Stimulated activated CD4-positive, alpha-beta T cell treated with anti-CD3 and anti-CD28 coated beads, Interleukin-12 subunit alpha, Interleukin-12 subunit beta, amount 100 ng/mL, for 4 hours (primary cell): ENCODE results near the gene FAM174A.

ENCODE experiments used
- DNase-seq: peaks from one replicate; pipeline ENCODE4 v3.0.0-alpha.2; 2020

Gene FAM174A

DNA sequence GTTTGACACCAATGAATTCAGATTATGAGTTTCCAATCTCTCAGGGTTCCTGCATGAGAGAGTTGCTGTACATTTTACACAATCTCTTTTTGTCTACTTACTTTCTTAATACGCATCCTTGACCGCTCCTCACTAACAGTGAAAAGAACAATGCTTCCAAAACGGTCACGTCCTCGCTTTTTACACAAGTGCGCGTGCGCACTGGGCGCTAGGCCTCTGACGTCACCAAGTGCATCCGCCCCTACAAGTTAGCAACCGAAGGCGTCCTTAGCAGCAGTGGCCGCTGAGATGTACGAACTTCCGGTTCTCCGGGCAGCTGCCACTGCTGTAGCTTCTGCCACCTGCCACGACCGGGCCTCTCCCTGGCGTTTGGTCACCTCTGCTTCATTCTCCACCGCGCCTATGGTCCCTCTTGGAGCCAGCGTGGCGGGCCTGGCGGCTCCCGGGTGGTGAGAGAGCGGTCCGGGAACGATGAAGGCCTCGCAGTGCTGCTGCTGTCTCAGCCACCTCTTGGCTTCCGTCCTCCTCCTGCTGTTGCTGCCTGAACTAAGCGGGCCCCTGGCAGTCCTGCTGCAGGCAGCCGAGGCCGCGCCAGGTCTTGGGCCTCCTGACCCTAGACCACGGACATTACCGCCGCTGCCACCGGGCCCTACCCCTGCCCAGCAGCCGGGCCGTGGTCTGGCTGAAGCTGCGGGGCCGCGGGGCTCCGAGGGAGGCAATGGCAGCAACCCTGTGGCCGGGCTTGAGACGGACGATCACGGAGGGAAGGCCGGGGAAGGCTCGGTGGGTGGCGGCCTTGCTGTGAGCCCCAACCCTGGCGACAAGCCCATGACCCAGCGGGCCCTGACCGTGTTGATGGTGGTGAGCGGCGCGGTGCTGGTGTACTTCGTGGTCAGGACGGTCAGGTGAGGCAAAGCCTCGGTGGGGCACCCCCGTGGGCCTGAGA, at the start of gene FAM174A:
TSS of gene FAM174A (plus strand) at position 315 of the 946 bp plus-strand sequence. CDS start at position 472, 157 bp downstream.
- peak; percentile 90 for DNase-seq

DNA sequence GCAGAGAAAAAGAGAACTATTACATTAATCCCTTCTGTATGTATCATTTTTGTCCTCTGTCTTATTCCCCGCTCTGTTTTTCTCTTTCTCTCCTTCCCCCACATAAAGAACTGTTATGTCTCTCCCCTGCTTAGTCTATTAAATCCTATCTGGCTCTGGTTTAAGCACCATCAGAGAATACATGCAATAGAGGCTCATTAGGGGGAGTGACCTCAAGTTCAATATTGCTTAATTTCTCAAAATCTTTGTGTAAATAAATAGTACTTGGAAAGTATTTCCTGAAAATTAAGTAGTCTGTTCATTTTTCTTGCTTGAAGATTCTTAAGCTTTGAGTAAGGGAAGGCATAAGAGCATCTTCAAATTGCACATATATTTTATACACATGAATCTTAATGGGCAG, 41.2 kb upstream of the FAM174A start:
- DNase-seq, result no peak

DNA sequence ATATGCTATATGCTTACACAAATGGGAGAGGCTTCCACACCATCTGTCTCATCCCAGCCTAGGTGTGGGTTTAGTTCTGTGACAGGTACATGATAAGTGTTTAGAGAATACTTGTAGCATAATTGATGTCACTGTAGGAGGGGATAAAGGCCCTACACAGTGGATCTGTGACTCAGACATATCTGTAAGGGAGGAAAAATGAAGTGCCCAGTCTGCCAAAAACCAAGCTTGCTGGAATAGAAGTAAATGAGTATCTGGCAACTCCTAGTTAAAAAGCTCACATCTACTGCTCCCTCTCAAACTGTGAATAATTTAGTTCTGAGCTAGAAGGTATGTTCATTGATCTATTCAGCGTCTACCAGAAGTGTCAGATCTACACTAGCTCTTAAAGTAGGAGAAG, 38.9 kb upstream of the FAM174A start:
- DNase-seq, result no peak

DNA sequence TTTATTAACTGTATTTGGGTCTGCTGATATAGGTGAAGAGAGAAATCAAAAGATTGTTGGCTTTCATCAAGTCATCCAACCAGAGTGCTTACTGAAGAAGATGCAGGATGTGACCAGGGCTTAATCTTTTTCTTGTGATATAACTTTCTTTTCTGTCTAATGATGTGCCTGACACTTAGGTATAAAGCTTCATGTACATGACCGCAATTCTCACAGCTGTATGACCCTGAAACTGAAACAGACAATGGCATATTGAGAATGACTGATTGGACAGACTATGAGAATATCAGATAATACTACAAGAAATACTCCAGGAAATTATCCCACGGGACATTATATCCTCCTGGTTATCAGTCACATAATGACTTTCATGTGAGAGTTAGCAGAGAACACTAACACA, 32.5 kb upstream of the FAM174A start:
- DNase-seq, result no peak

DNA sequence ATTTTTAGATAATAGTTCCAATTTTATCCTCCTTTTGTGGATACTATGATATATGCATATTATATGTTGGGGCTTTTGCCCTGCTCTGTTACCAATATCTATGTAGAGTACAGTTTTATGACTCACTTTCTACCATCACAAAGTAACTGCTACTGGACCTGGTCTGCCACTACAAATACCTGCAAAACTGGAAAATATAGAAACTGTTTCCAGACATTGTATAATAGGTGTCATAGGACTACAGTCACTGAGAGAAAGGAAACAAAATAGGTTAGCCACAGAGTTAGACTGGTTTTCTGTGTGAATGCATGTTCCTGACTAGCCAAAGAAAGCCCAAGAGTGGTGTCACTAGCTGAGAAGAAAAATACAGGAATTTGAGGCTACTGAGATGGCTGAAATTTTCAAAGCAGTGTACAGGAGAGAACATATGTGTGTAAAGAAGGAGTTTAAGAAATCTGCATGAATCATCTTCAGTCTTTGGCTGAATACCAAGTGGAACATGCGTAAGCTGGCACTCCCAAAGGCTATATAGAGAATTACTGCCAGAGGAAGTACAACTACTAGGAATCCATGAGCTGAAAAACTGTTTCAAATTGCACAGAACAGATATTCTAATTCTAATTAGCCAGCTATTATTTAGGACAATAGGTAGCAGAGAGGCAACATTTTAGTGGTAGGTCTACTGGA, 29.0 kb upstream of the FAM174A start:
- no peak for DNase-seq

DNA sequence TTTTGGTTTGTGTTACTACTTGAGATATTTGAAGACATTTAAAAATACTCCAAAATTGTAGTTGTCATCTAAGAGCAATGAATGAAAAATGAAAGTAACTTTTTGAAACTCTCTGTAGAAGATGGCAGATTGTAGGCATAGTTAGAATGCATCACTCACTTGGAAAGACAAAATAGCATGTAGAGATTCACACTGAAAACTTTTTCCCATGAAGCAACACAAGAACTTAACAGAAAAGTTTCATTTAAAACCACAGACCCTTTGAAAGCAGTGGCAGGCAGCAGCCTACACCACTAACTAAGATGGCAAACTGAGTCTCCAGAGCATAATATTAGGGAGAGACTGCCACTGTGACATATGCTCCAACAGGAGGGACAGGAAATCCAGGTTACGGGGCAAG, 18.9 kb upstream of the FAM174A start:
- DNase-seq, result no peak

DNA sequence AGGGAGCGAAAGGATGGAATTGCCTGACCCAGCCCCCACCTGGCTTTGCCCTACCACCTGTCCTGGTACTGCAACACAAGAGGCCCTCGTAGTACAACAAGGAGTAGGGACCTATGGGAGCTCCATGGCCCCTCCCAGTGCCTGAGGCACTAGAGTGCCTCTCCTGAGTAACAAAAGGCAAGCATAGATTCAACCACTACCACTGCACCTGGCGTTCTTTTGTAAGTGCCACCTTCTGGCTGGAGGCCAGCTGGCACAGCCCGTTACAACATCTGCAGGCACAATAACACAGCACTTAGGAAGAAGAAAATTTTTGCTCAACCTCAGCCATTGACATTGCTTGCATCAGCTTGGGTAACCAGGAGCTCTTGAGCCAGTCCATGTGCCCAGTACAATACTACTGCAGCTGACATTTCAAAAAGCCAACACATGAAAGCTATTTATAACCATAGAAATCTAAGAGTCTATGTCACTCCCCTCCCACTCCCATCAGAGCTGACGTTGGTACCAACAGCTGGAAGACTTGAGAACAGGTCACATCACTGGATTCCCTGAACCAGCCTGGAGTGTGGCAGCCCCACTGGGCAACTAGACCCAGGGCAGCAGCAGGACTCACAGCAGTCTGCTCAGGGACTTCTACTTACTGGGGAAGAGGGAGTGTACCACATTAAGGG, 17.7 kb upstream of the FAM174A start:
- no peak for DNase-seq

DNA sequence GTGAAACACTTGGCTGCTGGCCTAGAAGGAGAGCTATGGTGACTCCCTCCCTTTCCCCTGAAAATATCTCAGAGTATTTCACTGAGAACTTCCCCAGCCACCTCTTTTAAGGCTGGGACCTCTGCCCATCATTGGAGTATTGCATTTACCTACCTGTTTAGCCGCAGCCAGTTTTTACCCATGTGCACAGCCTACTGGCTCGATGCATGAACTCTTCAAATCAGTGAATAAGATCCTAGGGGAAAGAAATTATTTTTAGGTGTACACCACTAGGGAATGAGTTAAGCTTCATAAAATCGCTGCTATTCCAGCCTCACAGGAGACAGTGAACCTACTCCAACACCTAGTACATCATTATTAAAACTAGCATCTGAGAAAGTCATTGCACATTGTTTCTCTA, 16.8 kb upstream of the FAM174A start:
- no peak for DNase-seq

DNA sequence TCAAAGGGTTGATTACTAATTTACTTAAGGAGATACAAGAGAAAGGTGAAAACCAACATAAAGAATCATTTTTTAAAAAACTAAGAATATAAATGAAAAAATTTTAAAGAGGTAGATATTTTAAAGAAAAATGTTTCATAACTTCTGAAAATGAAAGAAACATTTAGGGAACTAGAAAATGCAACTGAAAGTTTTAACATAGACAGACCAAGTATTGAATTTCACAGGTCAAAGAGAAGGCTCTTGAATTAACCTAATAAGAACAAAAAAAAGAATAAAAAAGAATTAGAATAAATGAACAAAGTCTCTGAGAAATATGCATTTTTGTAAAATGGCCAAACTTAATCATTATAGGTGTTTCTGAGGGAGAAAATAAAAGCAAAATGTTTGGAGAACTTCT, 16.1 kb upstream of the FAM174A start:
- no peak for DNase-seq

DNA sequence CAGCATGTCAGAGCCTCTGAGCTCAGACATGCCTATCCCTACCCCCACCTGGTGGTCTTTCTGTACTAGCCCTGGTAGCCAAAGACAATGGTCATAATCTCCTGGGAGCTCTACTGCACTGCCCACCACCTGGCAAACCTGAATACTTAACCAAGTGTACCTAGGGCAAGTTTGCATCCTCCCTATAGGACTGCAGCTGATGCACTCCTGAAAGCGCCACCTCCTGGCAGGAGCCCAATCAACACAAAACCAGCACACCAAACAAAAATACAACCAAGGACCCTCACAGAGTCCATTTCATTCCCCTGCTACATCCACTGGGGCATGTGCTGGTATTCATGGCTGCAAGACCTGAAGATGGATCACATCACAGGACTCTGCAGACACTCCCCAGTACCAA, 14.8 kb upstream of the FAM174A start:
- no peak for DNase-seq

DNA sequence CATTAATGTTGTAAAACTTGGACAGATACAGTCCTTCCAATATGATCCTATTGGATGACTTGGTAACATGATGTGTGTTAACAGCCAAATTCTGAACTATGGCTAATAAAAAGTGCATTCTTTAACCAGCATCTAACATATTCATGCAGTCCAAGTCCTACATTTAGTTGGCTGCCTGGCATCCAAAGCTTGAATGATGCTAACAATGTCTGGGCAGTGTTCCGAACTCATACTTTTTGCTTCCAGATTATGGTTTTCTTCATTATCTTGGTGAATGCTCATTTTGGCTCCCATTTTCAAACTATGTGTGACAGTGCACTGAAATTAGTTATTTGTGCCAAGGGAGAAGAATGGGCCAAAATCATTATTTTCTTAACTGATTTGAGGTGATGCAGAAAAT, 2.8 kb downstream of the FAM174A start:
- no peak for DNase-seq

DNA sequence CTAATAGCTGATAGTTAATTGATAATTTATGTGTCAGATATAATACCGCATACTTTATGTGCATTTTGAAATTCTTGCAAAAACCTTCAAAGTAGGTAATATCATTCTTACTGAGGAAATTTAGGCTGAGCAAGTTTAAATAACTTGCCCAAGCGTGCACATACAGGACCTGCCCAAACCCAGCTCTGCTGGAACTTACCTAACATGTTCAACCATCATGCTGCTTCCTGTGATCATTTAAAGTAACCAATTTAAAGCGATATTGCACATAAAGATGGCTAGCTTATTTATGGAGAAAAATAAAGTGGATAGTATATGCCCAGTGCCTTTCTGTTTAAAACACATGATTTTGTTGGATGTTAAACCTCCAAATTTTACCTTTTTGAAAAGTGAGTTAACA, 4.3 kb downstream of the FAM174A start:
- DNase-seq, result no peak

DNA sequence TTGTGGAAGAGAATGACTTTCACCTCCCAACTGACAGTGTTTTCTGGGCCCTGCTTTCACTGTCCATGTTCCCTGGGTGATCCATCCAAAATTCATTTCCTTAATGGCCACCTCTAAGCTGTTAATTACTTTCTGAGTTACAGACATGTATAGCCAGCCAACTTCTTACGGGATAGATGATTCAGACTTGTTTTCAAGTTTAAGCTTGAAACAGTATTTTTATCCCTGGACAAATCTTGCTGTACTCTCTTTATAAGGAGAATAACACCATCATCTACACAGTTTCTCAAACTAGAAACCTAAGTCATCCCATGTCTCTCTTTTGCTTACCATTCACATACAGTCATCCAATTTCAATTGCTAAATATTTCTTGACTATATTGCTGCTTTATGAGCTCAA, 6.9 kb downstream of the FAM174A start:
- no peak for DNase-seq

DNA sequence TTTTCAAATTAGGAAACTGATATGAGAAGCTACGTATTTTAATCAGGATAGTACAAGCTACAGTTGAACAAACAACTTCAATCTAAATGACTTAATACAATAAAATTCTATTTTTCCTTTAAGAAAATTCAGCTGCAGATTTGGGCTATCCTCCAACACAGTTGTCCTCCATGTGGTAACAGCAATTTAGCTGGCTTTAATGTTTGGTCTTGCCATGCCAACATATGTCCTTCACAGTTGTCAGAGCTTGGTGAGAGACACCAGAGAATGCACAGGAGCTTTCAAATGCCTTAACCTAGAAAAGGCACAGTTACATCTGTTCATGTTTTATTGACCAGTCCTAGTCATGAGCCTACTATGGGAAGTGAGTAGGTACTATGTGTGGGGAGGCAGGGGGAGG, 10.8 kb downstream of the FAM174A start:
- DNase-seq, result no peak

DNA sequence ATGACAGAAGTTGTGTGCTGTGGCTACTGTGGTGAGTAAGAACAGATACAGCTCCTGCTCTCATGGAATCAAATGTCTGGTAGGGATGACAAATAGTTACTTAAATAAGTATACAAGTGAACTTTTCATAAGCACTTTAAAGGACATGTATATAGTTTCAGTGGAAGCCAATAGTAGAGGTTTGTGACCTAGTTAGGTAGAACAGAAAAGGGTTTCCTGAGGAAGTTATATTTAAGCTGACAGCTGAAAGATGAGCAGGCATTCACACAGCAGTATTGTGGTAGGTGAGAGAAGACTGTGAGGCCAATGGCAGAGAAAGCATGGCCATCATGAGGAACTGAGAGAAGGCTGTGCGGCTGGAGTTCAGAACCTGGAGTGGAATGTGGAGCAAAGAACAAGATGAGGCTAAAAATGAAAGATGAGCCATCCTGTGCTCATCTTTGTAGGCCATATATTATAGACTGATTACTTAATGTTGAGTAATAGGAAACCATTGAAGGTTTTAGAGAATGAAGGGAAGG, 15.4 kb downstream of the FAM174A start:
- DNase-seq, result no peak

DNA sequence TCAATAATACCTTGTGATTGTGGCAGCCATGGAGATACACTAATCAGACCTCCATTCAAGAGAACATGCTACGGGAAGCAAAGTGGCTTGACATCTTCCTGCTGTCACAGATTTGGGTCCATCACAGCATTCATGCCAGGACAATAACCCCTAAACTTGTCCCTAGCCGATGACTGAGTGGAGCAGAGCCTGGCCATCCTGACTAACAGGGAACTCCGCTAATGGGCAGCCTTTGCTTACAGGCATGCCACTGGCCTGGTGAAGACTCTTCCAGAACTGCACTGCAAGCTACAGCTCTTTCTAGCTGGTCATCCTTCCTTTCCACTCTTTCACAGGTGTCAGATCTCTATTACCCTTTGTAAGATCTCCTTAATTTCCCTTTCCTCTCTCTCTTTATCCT, 16.0 kb downstream of the FAM174A start:
- no peak for DNase-seq

DNA sequence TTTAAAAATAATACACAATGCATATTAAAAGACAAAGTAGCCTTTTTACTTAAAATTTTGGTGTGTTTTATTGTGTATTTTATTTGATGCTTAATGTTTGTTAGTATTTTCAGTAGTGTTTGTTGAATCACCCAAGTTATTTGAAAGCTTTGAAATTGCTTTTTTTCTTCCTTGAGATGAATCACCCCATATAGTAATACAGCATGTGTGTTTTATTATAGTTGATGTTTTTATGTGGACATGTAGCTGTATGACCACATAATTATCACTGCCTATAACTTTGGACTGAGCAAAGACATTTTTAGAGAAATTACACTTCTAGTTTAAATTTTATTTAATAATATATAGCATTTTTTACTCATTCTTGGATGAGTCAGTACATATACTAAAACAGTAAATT, 18.0 kb downstream of the FAM174A start:
- DNase-seq, result no peak

DNA sequence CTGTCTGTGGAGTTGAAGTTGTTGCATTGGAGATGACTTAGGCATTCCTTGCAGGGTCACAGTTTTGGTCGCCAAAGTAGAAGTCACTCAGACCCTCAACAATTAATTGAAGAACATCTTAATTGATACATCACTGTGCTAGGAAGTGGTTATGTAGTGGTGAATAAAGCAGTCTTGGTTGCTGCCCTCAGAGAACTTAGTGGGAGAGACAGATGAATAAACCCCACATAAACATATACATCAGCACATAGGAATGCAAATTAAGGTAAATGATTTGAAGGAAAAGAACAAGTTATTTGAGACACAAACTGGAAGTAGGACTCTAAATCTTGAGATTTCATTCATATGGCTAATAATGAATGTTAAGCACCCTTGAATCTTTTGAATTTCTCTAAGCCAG, 25.7 kb downstream of the FAM174A start:
- no peak for DNase-seq

DNA sequence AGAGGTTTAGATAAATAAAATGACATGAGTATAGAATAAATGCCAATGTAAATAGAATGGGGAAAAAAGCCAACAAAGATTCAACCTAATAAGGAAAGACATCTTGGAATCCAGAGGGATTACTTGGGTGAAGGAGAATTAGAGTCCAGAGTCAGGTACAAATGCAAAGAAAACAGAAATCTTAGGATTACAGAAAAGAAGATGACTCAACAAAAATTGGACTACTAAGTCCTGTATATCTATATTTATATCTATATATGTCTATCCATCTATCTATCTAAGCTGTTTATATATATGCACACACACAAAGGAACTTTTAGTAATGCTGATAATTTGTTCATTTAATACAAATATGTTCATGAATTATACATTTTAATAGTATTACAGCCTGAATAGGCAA, 27.6 kb downstream of the FAM174A start:
- DNase-seq, result no peak

DNA sequence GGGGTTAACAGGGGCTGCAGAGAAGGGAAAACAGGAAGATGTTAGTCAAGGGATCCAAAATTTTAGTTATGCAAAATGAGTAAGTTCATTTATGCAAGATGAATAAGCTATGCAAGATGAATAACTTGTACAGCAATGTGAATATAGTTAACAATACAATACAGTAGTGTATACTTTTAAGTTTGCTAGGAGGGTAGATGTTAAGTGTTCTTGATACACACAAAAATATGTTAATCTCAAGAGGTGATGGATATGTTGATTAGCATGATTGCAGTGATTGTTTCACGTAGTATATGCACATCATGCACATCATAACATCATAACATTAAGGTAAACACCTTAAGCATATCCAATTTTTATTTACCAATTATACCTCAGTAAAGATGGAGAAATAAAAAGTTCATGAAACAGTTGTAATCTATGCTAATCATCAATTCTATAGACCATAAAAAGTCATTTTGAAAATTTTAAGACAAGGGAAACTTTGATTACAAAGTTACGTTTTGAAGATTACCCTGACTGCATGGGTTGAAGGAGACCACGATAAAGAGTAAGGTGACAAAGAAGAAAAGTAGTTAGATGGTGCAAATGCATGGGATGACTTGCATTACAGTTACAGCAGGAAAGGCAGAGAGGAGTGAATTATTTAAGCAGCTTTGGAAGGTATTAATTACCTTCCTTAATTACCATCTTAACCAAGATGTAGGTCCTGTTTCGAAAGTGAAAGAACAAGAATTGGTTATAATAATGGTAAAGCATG, 31.4 kb downstream of the FAM174A start:
- DNase-seq, result no peak

DNA sequence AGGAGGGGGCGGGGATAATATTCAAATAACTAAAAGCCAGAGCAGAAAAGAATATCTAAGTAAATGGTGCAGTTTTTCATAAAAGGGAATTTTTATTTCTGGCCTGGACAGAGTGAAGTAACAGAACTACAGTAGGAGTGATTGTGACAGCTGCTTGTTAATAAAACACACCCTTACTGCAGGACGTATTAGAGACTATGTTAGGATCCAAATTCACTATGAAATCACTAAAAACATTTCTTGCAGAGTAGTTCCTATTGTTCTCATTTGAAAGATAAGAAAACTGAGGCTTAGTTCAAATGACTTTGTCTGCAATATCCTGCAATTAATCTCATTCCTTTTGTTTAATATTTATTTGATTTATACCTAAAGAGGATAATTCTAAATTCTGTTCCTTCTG, 39.5 kb downstream of the FAM174A start:
- no peak for DNase-seq

DNA sequence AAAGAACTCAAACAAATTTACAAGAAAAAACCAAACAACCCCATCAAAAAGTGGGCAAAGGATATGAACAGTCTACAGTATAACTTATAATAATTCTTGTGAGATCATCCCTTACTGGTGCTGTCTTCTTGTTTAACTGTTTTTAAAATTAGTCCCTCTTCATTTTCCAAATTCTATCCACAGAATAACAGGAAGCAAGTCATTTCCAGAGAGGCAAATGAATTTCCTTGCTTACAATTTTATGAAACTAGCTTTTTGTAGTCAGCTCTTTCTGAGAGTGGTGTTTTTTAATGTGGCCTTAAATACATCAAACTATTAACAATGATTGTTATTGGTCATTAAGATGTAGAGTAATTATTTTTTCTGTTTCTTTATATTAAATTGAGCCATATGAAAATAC, 40.6 kb downstream of the FAM174A start:
- no peak for DNase-seq
